Measurements from ENCODE around the gene KIAA1755.

GRCh38 chr20:38238829-38239228 is 21.7 kb downstream of the KIAA1755 start:
- TF ChIP-seq CTCF (conservative IDR thresholded peaks at IDR 0.05): no peak
- no peak for TF ChIP-seq EZH2 (IDR thresholded peaks at IDR 0.05; ENCODE audit: low read depth)

Measured in PC-9 (cell line).